ENCODE data around the gene UROC1. TPM values are rescaled to one million over a fixed set of nuclear protein-coding genes. Genes with fewer than 3 reads are reported as not detected.

The UROC1 gene
- not detected in 2 replicates for total RNA-seq (2014; rRNA removed; shearing (Covaris generic); ENCODE audit: low replicate concordance)

GRCh38 chr3:126517291-126517951 is at the start of gene UROC1:
TSS of gene UROC1 (minus strand) at chr3:126517773. CDS start at chr3:126517719, 54 bp downstream.
- Histone ChIP-seq H3K9ac (ENCODE audit: low read length) (no peak within 1 kb of the TSS), H2AFZ (ENCODE audit: low read length) (no peak within 1 kb of the TSS), H3K79me2 (ENCODE audit: low read length) (no peaks in the 10 kb centered on the region), H3K27me3 (ENCODE audit: low read length) (no peaks in the 10 kb centered on the region), H4K20me1 (ENCODE audit: insufficient read depth, low read depth, low read length) (no peaks in the 10 kb centered on the region), H3K27ac (ENCODE audit: low read length) (no peak within 1 kb of the TSS), H3K9me3 (ENCODE audit: low read length) (no peaks in the 10 kb centered on the region), H3K4me3 (ENCODE audit: low read length) (no peak within 1 kb of the TSS), H3K4me1 (ENCODE audit: low read length) (no peaks in the 10 kb centered on the region), H3K4me2 (ENCODE audit: low read depth, low read length, poor library complexity, severe bottlenecking) (no peak within 1 kb of the TSS), H3K9me2 (replicated peaks; ENCODE audit: insufficient read depth, low read length) (no peaks in the 10 kb centered on the region), H3K36me3 (ENCODE audit: insufficient read depth, low read length) (no peaks in the 10 kb centered on the region)
- no peak for DNase-seq

GRCh38 chr3:126562737-126563276 is 45.2 kb upstream of the UROC1 start:
- H3K4me2 ChIP-seq (ENCODE audit: low read depth, low read length, poor library complexity, severe bottlenecking) = no peak overlapping the region
- H3K4me1 ChIP-seq (ENCODE audit: low read length) = no peaks in the 10 kb centered on the region
- no peaks in the 10 kb centered on the region for H3K27me3 ChIP-seq (ENCODE audit: low read length)
- no peaks in the 10 kb centered on the region for H3K79me2 ChIP-seq (ENCODE audit: low read length)
- no peak overlapping the region for H3K4me3 ChIP-seq (ENCODE audit: low read length)
- H3K9me3 ChIP-seq (ENCODE audit: low read length) = no peaks in the 10 kb centered on the region
- no peaks in the 10 kb centered on the region for H3K36me3 ChIP-seq (ENCODE audit: insufficient read depth, low read length)
- H4K20me1 ChIP-seq (ENCODE audit: insufficient read depth, low read depth, low read length) = no peaks in the 10 kb centered on the region
- no peak overlapping the region for H3K9ac ChIP-seq (ENCODE audit: low read length)
- no peak overlapping the region for H2AFZ ChIP-seq (ENCODE audit: low read length)
- H3K27ac ChIP-seq (ENCODE audit: low read length) = no peak overlapping the region
- H3K9me2 ChIP-seq (replicated peaks; ENCODE audit: insufficient read depth, low read length) = no peaks in the 10 kb centered on the region
- no peak for DNase-seq

- Histone ChIP-seq H2AFZ (ENCODE audit: low read length) (no peak within 1 kb of the TSS), H3K9me3 (ENCODE audit: low read length) (no peaks in the 10 kb centered on the region), H3K36me3 (ENCODE audit: insufficient read depth, low read length) (no peaks in the 10 kb centered on the region), H3K9me2 (replicated peaks; ENCODE audit: insufficient read depth, low read length) (no peaks in the 10 kb centered on the region), H3K4me3 (ENCODE audit: low read length) (no peak within 1 kb of the TSS), H3K79me2 (ENCODE audit: low read length) (no peaks in the 10 kb centered on the region), H3K4me1 (ENCODE audit: low read length) (no peaks in the 10 kb centered on the region), H3K27me3 (ENCODE audit: low read length) (no peaks in the 10 kb centered on the region), H3K4me2 (ENCODE audit: low read depth, low read length, poor library complexity, severe bottlenecking) (no peak within 1 kb of the TSS), H4K20me1 (ENCODE audit: insufficient read depth, low read depth, low read length) (no peaks in the 10 kb centered on the region), H3K27ac (ENCODE audit: low read length) (no peak within 1 kb of the TSS), H3K9ac (ENCODE audit: low read length) (no peak within 1 kb of the TSS)
- DNase-seq = no peak
These were observed 40.9 kb upstream of the UROC1 start, which contains the start of gene C3orf22 for GRCh38 chr3:126558336-126559071. TSS of gene C3orf22 (minus strand) at chr3:126558932. CDS start at chr3:126553390, 5,542 bp downstream.

- H3K9me2 ChIP-seq (replicated peaks; ENCODE audit: insufficient read depth, low read length) = no peaks in the 10 kb centered on the region
- H3K9ac ChIP-seq (ENCODE audit: low read length) = no peak overlapping the region
- no peaks in the 10 kb centered on the region for H4K20me1 ChIP-seq (ENCODE audit: insufficient read depth, low read depth, low read length)
- no peak for DNase-seq
- no peaks in the 10 kb centered on the region for H3K9me3 ChIP-seq (ENCODE audit: low read length)
- no peaks in the 10 kb centered on the region for H3K4me1 ChIP-seq (ENCODE audit: low read length)
- no peak overlapping the region for H2AFZ ChIP-seq (ENCODE audit: low read length)
- H3K27ac ChIP-seq (ENCODE audit: low read length) = no peak overlapping the region
- H3K4me3 ChIP-seq (ENCODE audit: low read length) = no peak overlapping the region
- H3K36me3 ChIP-seq (ENCODE audit: insufficient read depth, low read length) = no peaks in the 10 kb centered on the region
- H3K79me2 ChIP-seq (ENCODE audit: low read length) = no peaks in the 10 kb centered on the region
- no peak overlapping the region for H3K4me2 ChIP-seq (ENCODE audit: low read depth, low read length, poor library complexity, severe bottlenecking)
- H3K27me3 ChIP-seq (ENCODE audit: low read length) = no peaks in the 10 kb centered on the region
These were observed 40.2 kb upstream of the UROC1 start for GRCh38 chr3:126557761-126558160.

GRCh38 chr3:126557415-126557745 is 39.8 kb upstream of the UROC1 start:
- Histone ChIP-seq H3K9me2 (replicated peaks; ENCODE audit: insufficient read depth, low read length) (no peaks in the 10 kb centered on the region), H2AFZ (ENCODE audit: low read length) (no peak overlapping the region), H3K27ac (ENCODE audit: low read length) (no peak overlapping the region), H3K4me3 (ENCODE audit: low read length) (no peak overlapping the region), H3K4me1 (ENCODE audit: low read length) (no peaks in the 10 kb centered on the region), H3K79me2 (ENCODE audit: low read length) (no peaks in the 10 kb centered on the region), H3K4me2 (ENCODE audit: low read depth, low read length, poor library complexity, severe bottlenecking) (no peak overlapping the region), H3K9ac (ENCODE audit: low read length) (no peak overlapping the region), H3K36me3 (ENCODE audit: insufficient read depth, low read length) (no peaks in the 10 kb centered on the region), H3K27me3 (ENCODE audit: low read length) (no peaks in the 10 kb centered on the region), H4K20me1 (ENCODE audit: insufficient read depth, low read depth, low read length) (no peaks in the 10 kb centered on the region), H3K9me3 (ENCODE audit: low read length) (no peaks in the 10 kb centered on the region)
- no peak for DNase-seq

GRCh38 chr3:126556637-126557414 is 39.3 kb upstream of the UROC1 start:
- Histone ChIP-seq H4K20me1 (ENCODE audit: insufficient read depth, low read depth, low read length) (no peaks in the 10 kb centered on the region), H3K9ac (ENCODE audit: low read length) (no peak overlapping the region), H3K4me3 (ENCODE audit: low read length) (no peak overlapping the region), H3K9me2 (replicated peaks; ENCODE audit: insufficient read depth, low read length) (no peaks in the 10 kb centered on the region), H3K27ac (ENCODE audit: low read length) (no peak overlapping the region), H3K79me2 (ENCODE audit: low read length) (no peaks in the 10 kb centered on the region), H3K36me3 (ENCODE audit: insufficient read depth, low read length) (no peaks in the 10 kb centered on the region), H3K4me2 (ENCODE audit: low read depth, low read length, poor library complexity, severe bottlenecking) (no peak overlapping the region), H2AFZ (ENCODE audit: low read length) (no peak overlapping the region), H3K4me1 (ENCODE audit: low read length) (no peaks in the 10 kb centered on the region), H3K27me3 (ENCODE audit: low read length) (no peaks in the 10 kb centered on the region), H3K9me3 (ENCODE audit: low read length) (no peaks in the 10 kb centered on the region)
- no peak for DNase-seq

- Histone ChIP-seq H3K4me1 (ENCODE audit: low read length) (no peaks in the 10 kb centered on the region), H3K9me3 (ENCODE audit: low read length) (no peaks in the 10 kb centered on the region), H3K27me3 (ENCODE audit: low read length) (no peaks in the 10 kb centered on the region), H3K4me3 (ENCODE audit: low read length) (no peak overlapping the region), H4K20me1 (ENCODE audit: insufficient read depth, low read depth, low read length) (no peaks in the 10 kb centered on the region), H3K36me3 (ENCODE audit: insufficient read depth, low read length) (no peaks in the 10 kb centered on the region), H3K27ac (ENCODE audit: low read length) (no peak overlapping the region), H3K9me2 (replicated peaks; ENCODE audit: insufficient read depth, low read length) (no peaks in the 10 kb centered on the region), H3K79me2 (ENCODE audit: low read length) (no peaks in the 10 kb centered on the region), H3K9ac (ENCODE audit: low read length) (no peak overlapping the region), H3K4me2 (ENCODE audit: low read depth, low read length, poor library complexity, severe bottlenecking) (no peak overlapping the region), H2AFZ (ENCODE audit: low read length) (no peak overlapping the region)
- DNase-seq = no peak
These were observed 38.4 kb upstream of the UROC1 start for GRCh38 chr3:126555795-126556636.
